ENCODE results near the gene INTS2.

- TF ChIP-seq CTCF (IDR thresholded peaks at IDR 0.05): no peak
- no peak for TF ChIP-seq EZH2 (IDR thresholded peaks at IDR 0.05; ENCODE audit: borderline replicate concordance, insufficient read depth, low read depth, low read length, poor library complexity, severe bottlenecking)
These were observed 100.0 kb downstream of the INTS2 start for GRCh38 chr17:61827649-61828395.

All from B cell (primary cell).